GM18508 (cell line): ENCODE data around the gene CMTM3.
"Not testable (repeated sequence)": the region's sequence is repeated elsewhere in the genome, so short reads cannot be mapped to it uniquely, and the experiment has no call there.

Experiments
- ATAC-seq: cut with Tn5 transposase; IDR thresholded peaks from one replicate; pipeline ENCODE4 v1.9.1; 2021; ENCODE audit warnings: moderate number of reproducible peaks; ENCODE audit not compliant: insufficient read depth, unreplicated experiment

CMTM3 gene

GRCh38 chr16:66605979-66606751 is 1.7 kb downstream of the CMTM3 start:
- no peak for ATAC-seq

GRCh38 chr16:66608241-66609138 is 4.0 kb downstream of the CMTM3 start:
- ATAC-seq: no peak

- ATAC-seq: no peak
Measured at GRCh38 chr16:66609139-66609510, 4.6 kb downstream of the CMTM3 start.

- ATAC-seq: no peak
Measured at GRCh38 chr16:66610111-66610820, 5.8 kb downstream of the CMTM3 start.

- not testable (repeated sequence) for ATAC-seq
Measured at GRCh38 chr16:66611911-66612310, 7.4 kb downstream of the CMTM3 start.

GRCh38 chr16:66612422-66612821 is 7.9 kb downstream of the CMTM3 start:
- ATAC-seq: no peak

GRCh38 chr16:66614161-66614802 is 9.8 kb downstream of the CMTM3 start:
- ATAC-seq: no peak

- ATAC-seq: no peak
Measured at GRCh38 chr16:66616169-66616568, 11.7 kb downstream of the CMTM3 start.

- no peak for ATAC-seq
Measured at GRCh38 chr16:66616592-66616991, 12.1 kb downstream of the CMTM3 start.

GRCh38 chr16:66617010-66617434 is 12.5 kb downstream of the CMTM3 start:
- no peak for ATAC-seq

- no peak for ATAC-seq
Measured at GRCh38 chr16:66617728-66618127, 13.2 kb downstream of the CMTM3 start.

- no peak for ATAC-seq
Measured at GRCh38 chr16:66618588-66619375, 14.3 kb downstream of the CMTM3 start.

- ATAC-seq: no peak
Measured at GRCh38 chr16:66619534-66620428, 15.3 kb downstream of the CMTM3 start.

- ATAC-seq: no peak
Measured at GRCh38 chr16:66620429-66620795, 15.9 kb downstream of the CMTM3 start.

- no peak for ATAC-seq
Measured at GRCh38 chr16:66621973-66622372, 17.5 kb downstream of the CMTM3 start.

GRCh38 chr16:66622863-66623262 is 18.4 kb downstream of the CMTM3 start:
- ATAC-seq: no peak

GRCh38 chr16:66623755-66624154 is 19.3 kb downstream of the CMTM3 start:
- no peak for ATAC-seq

- not testable (repeated sequence) for ATAC-seq
Measured at GRCh38 chr16:66627611-66628378, 23.3 kb downstream of the CMTM3 start.
